ENCODE results near the gene PDGFRB.

The PDGFRB gene

GRCh38 chr5:150181766-150182545, 26.3 kb upstream of the PDGFRB start:
- DNase-seq: no peak

- no peak for DNase-seq
Measured at GRCh38 chr5:150181027-150181426, 25.4 kb upstream of the PDGFRB start.

GRCh38 chr5:150180241-150181026, 24.8 kb upstream of the PDGFRB start:
- peak in 1 of 2 experiments; percentile 40 for DNase-seq

GRCh38 chr5:150179019-150179620, 23.5 kb upstream of the PDGFRB start:
- no peak for DNase-seq

- DNase-seq: no peak
Measured at GRCh38 chr5:150178262-150178661, 22.6 kb upstream of the PDGFRB start.

- no peak for DNase-seq
Measured at GRCh38 chr5:150177721-150178120, 22.1 kb upstream of the PDGFRB start.

- DNase-seq: no peak
Measured at GRCh38 chr5:150176745-150177477, 21.3 kb upstream of the PDGFRB start.

GRCh38 chr5:150175536-150175935, 19.9 kb upstream of the PDGFRB start:
- no peak for DNase-seq

- DNase-seq: no peak
Measured at GRCh38 chr5:150175076-150175475, 19.4 kb upstream of the PDGFRB start.

- DNase-seq: no peak
Measured at GRCh38 chr5:150174285-150174684, 18.6 kb upstream of the PDGFRB start.

- no peak for DNase-seq
Measured at GRCh38 chr5:150173161-150173560, 17.5 kb upstream of the PDGFRB start.

- peak; percentile 47 to 72 for DNase-seq
Measured at GRCh38 chr5:150172556-150172955, 16.9 kb upstream of the PDGFRB start.

- DNase-seq: no peak
Measured at GRCh38 chr5:150172145-150172544, 16.5 kb upstream of the PDGFRB start.

GRCh38 chr5:150168864-150169263, 13.2 kb upstream of the PDGFRB start:
- no peak for DNase-seq

- no peak for DNase-seq
Measured at GRCh38 chr5:150167908-150168307, 12.3 kb upstream of the PDGFRB start.

GRCh38 chr5:150167512-150167850, 11.8 kb upstream of the PDGFRB start:
- DNase-seq: no peak

GRCh38 chr5:150166650-150167511, 11.2 kb upstream of the PDGFRB start, which contains the start of gene CDX1:
Gene CDX1, plus strand, starts transcription at chr5:150166778. Its CDS starts 99 bp downstream, at chr5:150166877.
- DNase-seq: no peak

GRCh38 chr5:150166037-150166649, 10.5 kb upstream of the PDGFRB start:
- no peak for DNase-seq

- no peak for DNase-seq
Measured at GRCh38 chr5:150164211-150164980, 8.8 kb upstream of the PDGFRB start.

- no peak for DNase-seq
Measured at GRCh38 chr5:150163547-150164059, 8.0 kb upstream of the PDGFRB start.

GRCh38 chr5:150163035-150163434, 7.4 kb upstream of the PDGFRB start:
- DNase-seq: no peak
